ENCODE measurements around the gene MGAT5. TPM values are rescaled to one million over a fixed set of nuclear protein-coding genes. Genes with fewer than 3 reads are reported as not detected.
A peak's percentile ranks its signal among the peaks of the same experiment; 100 is the strongest.

The MGAT5 gene
- total RNA-seq, 1 donor from 2014 or later, result 98.7 TPM

- Histone ChIP-seq H3K27me3 (ENCODE audit: low read depth) (no peaks in the 10 kb centered on the region), H3K4me3 (no peak overlapping the region), H3K4me1 (peaks cover 43% of the 10 kb centered on the region), H3K36me3 (no peaks in the 10 kb centered on the region), H3K27ac (replicated peaks) (peak overlapping the region; percentile 20), H3K9me3 (replicated peaks) (no peaks in the 10 kb centered on the region)
- TF ChIP-seq CTCF (IDR thresholded peaks at IDR 0.05; ENCODE audit: borderline replicate concordance), result no peak
- intact Hi-C loops (cut with micrococcal nuclease), result no loop called here
- DNase-seq, result no peak
Observed at GRCh38 chr2:134392442-134393074, 138.7 kb downstream of the MGAT5 start.

GRCh38 chr2:134393075-134393461, 139.2 kb downstream of the MGAT5 start:
- Histone ChIP-seq H3K4me3 (no peak overlapping the region), H3K27ac (replicated peaks) (peak overlapping the region; percentile 20), H3K27me3 (ENCODE audit: low read depth) (no peaks in the 10 kb centered on the region), H3K9me3 (replicated peaks) (no peaks in the 10 kb centered on the region), H3K36me3 (no peaks in the 10 kb centered on the region), H3K4me1 (peaks cover 43% of the 10 kb centered on the region)
- DNase-seq, result no peak
- no peak for TF ChIP-seq CTCF (IDR thresholded peaks at IDR 0.05; ENCODE audit: borderline replicate concordance)
- intact Hi-C loops (cut with micrococcal nuclease), result no loop called here

- no peak for DNase-seq
- H3K27me3 ChIP-seq (ENCODE audit: low read depth), result no peaks in the 10 kb centered on the region
- no peaks in the 10 kb centered on the region for H3K9me3 ChIP-seq (replicated peaks)
- no peak for TF ChIP-seq CTCF (IDR thresholded peaks at IDR 0.05; ENCODE audit: borderline replicate concordance)
- H3K36me3 ChIP-seq, result no peaks in the 10 kb centered on the region
- intact Hi-C loops (cut with micrococcal nuclease), result no loop called here
- H3K27ac ChIP-seq (replicated peaks), result peak overlapping the region; percentile 39
- no peak overlapping the region for H3K4me3 ChIP-seq
- peaks cover 65% of the 10 kb centered on the region for H3K4me1 ChIP-seq
Observed at GRCh38 chr2:134395779-134396178, 141.9 kb downstream of the MGAT5 start.

- no peak for TF ChIP-seq CTCF (IDR thresholded peaks at IDR 0.05; ENCODE audit: borderline replicate concordance)
- no peak for DNase-seq
- H3K4me3 ChIP-seq, result no peak overlapping the region
- H3K27ac ChIP-seq (replicated peaks), result peak overlapping the region; percentile 39
- intact Hi-C loops (cut with micrococcal nuclease), result no loop called here
- peaks cover 72% of the 10 kb centered on the region for H3K4me1 ChIP-seq
- no peaks in the 10 kb centered on the region for H3K27me3 ChIP-seq (ENCODE audit: low read depth)
- H3K36me3 ChIP-seq, result no peaks in the 10 kb centered on the region
- no peaks in the 10 kb centered on the region for H3K9me3 ChIP-seq (replicated peaks)
Observed at GRCh38 chr2:134396493-134396892, 142.6 kb downstream of the MGAT5 start.

- intact Hi-C loops (cut with micrococcal nuclease), result no loop called here
- Histone ChIP-seq H3K27ac (replicated peaks) (peak overlapping the region; percentile 39), H3K9me3 (replicated peaks) (no peaks in the 10 kb centered on the region), H3K4me3 (no peak overlapping the region), H3K36me3 (no peaks in the 10 kb centered on the region), H3K4me1 (peaks cover 72% of the 10 kb centered on the region), H3K27me3 (ENCODE audit: low read depth) (no peaks in the 10 kb centered on the region)
- no peak for TF ChIP-seq CTCF (IDR thresholded peaks at IDR 0.05; ENCODE audit: borderline replicate concordance)
- DNase-seq, result no peak
Observed at GRCh38 chr2:134397146-134397896, 143.4 kb downstream of the MGAT5 start.

Data from left ventricle myocardium inferior (tissue), 1 donor.